GM04503 (cell line): ENCODE results near the gene AKR1C3.
"Not testable (repeated sequence)": the region's sequence is repeated elsewhere in the genome, so short reads cannot be mapped to it uniquely, and the experiment has no call there.

ENCODE experiments used
- DNase-seq: peaks from one replicate; pipeline ENCODE4 v3.0.0-alpha.2; 2012; ENCODE audit warnings: low read depth

The AKR1C3 gene

DNA sequence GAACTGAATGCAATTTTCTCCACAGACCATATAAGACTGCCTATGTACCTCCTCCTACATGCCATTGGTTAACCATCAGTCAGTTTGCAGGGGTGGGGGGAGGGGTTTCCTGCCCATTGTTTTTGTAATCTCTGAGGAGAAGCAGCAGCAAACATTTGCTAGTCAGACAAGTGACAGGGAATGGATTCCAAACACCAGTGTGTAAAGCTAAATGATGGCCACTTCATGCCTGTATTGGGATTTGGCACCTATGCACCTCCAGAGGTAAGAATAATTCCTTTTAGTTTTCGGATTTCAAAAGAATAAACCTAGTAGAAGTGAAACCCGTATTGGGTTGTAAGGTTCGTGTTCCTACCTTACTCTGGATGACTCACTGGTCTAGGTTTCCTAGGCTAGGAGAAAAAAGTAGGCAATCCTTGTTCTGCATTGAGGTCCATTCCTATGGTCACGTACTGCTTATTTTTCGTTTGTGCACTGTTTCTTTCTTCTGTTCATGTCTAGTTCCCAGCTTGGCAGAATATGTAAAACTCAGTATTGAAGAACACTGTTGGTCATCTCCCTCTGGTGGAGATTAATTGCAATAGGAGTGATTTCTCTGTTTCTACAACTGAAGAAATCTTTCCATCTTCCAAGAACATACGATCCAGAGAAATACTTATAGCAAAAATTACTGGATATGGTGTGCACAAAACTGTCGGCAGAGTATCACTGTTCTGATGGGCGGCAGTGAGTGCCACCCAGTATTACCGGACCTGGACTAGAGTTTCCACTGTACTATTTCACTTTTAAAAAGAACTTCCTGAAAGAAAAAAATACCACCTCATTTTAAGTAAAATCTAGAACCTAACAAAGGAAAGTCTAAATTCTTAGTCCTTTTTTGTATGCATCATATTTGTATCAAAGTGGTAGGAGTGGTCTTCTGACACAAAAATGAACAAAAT is at the start of gene AKR1C3:
Gene AKR1C3 (plus strand): TSS at position 150 of the 941 bp plus-strand sequence. CDS start 31 bp downstream, at position 181.
- DNase-seq = no peak

DNA sequence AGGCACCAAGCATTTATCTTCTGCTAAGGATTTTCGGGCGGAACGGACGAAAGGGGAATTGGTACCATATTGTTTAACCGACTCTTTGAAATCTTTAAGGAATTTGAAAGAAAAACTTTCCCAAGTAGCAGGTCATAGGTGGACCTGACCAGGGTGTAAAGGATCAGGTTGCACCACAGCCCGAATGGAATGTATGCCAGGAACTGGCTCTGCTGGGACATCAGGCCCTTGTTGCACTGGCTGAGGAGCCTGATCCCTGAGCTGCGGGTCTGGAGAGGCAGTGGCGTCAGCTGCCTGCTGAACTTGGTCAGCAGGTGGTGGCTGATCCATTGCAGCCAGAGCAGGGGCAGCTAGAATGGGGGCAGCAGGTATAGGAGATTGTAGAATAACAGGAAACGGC is 49.1 kb upstream of the AKR1C3 start:
- DNase-seq = no peak

DNA sequence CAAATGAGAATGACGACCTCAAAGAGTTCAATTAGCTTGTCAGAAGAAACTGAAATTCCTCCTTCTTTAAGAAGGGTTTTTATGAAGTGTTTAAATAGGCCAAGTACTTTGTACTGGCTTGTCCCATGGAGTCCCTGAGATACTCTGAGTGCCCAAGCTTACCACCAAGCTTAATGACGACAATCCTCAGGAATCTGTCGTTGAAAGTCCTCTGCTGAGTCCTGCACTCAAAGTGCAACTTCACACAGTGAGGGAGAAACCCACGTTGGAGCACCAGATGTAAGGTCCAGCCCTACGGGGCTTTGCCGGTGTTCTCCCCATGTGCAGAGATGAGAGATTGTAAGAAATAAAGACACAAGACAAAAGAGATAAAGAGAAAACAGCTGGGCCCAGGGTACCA is 47.8 kb upstream of the AKR1C3 start:
- DNase-seq = no peak

DNA sequence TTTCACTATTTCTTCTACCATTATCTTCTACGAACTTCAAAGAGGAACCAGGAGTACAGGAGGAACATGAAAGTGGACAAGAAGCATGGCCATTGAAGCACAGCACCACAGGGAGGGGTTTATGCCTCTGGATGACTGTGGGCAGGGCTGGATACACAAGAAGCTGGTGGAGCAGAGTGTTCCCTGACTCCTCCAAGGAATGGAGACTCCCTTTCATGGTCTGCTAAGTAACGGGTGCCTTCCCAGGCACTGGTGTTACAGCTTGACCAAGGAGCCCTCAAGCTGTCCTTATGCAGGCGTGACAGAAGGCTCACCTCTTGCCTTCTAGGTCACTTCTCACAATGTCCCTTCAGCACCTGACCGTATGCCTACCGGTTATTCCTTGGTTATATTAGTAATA is 47.2 kb upstream of the AKR1C3 start:
- not testable (repeated sequence) for DNase-seq

DNA sequence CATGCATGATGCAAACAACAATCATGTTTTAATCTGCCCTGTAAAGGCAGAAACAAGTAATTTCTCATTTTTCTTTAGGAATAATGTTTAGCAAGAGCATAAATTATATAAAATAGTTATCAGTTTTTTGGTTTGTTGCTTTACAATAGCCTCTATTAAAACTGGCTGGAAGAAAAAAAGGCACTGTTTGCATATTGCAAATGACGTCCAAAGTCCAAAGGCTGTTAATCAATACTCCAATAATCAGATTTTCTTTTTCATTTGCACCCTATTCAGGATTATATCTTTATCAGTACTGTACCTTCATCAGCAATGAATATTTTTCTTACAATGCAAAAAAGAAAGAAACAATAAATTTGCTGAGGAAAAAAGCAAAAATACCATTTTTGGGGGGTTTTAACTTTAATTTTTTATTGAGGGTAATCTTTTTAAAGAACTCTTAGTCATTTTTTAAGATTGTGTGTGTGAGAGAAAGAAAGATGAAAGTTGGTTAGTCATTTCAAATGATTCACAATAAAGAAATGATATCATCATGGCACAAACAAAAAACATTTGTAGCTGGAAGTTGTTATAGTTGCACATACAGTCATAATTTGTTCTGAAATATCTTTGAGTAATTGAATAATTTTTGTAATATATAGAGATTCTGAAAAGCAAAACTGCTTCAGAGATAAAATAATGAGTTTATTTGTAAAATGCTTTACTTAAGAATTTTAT is 46.1 kb upstream of the AKR1C3 start:
- no peak for DNase-seq

DNA sequence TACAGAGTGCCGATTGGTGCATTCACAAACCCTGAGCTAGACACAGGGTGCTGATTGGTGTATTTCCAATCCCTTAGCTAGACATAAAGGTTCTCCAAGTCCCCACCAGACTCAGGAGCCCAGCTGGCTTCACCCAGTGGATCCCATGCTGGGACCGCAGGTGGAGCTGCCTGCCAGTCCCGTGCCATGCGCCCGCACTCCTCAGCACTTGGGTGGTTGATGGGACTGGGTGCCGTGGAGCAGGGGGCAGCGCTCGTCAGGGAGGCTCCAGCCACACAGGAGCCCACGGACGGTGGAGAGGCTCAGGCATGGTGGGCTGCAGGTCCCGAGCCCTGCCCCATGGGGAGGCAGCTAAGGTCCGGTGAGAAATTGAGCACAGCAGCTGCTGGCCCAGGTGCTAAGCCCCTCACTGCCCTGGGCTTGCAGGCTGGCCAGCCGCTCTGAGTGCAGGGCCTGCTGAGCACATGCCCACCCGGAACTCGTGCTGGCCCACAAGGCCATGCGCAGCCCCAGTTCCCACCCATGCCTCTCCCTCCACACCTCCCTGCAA is 41.2 kb upstream of the AKR1C3 start:
- DNase-seq = not testable (repeated sequence)

DNA sequence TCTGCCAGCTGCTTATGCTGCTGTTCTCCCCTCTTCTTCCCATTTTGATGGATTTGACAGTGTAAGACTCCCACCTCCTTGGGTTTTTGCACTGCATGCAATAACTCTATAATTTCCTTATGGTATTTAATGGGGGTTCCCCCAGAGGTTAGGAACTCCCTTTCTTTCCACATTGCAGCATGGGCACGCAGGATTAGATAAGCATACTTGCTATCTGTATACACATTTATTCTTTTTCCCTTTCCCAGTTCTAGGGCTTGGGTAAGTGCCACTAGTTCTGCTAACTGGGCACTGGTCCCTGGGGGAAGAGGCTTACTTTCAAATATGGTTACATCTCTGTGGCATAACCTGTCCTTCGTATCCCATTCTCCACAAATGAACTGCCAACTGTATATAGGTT is 39.4 kb upstream of the AKR1C3 start:
- not testable (repeated sequence) for DNase-seq

DNA sequence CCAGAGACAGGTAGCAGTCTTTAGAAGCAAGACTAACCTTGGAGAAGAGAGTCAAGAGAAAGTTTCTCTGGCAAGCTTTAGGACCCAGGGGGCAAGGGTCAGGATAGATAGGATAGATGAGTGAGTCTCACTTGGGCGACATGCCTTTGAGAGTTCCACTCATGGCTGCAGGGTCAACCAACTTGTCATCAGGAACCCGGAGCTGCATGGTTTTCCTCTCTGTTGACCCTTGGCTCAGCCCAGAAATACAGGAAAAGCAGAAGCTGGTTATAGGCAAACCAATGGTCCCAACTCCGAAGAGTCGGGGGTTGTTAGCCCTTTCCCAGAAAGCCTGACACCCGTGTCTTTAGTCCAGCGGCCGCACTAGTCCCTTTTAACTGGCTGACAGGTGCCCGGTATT is 34.9 kb upstream of the AKR1C3 start:
- DNase-seq = not testable (repeated sequence)

DNA sequence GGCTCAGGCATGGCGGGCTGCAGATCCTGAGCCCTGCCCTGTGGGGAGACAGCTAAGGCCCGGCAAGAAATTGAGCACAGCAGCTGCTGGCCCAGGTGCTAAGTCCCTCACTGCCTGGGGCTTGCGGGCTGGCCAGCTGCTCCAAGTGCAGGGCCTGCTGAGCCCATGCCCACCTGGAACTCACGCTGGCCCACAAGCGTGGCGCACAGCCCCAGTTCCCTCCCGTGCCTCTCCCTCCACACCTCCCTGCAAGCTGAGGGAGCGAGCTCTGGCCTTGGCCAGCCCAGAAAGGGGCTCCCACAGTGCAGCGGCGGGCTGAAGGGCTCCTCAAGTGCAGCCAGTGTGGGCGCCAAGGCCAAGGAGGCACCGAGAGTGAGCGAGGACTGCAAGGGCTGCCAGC is 33.4 kb upstream of the AKR1C3 start:
- not testable (repeated sequence) for DNase-seq

DNA sequence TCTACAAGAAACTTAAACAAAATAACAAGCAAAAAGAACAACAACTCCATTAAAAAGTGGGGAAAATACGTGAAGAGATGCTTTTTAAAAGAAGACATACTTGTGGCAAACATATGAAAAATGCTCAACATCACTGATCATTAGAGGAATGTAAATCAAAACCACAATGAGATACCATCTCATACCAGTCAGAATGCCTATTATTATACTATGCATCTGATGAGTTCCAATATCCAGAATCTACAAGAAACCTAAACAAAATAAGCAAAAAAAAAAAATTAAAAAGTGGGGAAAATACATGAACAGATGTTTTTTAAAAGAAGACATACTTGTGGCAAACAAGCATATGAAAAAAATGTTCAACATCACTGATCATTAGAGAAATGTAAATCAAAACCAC is 29.6 kb upstream of the AKR1C3 start:
- DNase-seq = no peak

DNA sequence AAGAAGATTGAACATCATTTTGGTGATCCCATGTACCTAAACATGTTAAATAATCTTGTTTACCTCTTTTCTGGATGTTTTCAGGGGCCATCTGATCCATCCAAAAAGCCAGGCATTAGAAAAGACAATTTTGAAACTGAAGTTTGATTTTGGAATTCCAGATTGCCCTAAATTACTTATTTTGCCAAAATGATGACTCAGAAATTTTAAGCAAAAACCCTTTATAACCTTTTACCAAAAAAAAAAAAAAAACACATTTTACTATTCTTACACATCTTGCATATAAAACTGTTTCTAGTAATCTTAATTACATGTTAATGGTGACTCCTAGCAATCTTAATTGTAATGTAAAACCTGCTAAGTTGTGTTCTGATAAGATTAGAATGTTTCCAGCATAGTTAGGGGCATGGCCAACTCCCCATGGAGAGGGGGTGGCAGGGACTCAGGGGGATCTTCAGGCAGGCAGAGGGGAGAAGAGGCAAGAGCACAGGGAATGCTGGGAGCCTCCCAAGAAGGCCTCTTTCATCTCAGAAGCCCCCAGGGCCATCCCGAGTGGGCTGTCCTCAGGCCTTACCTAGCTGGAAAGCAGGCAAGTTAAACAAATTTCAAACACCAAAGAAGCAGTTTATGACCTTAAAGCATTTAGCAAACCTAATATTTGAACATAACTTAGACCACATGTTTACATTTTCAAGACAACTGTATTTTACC is 25.8 kb upstream of the AKR1C3 start:
- DNase-seq = no peak

DNA sequence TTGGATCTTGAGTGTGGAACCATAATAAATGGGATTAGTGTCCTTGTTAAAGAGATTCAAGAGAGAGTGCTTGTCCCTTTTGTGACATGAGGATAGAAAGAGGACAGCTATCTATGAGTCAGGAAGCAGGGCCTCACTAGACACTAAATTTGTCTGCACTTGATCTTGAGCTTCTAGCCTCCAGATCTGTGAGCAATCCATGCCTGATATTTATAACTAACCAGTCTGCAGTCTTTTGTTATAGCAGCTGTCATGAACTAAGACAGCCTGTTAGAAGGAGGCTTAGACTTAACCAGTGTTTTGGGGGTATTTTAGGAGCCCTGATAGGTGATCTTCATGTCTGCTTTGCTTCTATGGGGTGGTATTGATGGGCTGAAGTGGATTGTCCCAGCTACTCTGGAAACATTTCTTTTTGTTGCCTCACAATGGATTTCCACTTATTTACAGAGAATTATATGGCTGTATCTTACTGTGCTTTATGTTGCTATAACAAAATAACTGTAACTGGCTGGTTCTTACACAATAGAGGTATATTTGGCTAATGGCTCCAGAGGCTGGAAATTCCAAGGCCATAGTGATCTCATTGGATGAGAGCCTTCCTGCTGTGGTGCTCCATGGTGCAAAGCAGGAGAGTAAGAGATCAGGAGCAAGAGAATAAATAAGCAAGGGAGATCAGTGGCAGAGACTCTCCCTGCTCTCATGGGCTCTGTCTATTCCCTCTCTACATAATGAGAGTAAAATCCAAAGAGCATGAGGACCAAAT is 23.4 kb upstream of the AKR1C3 start:
- peak; percentile 48 for DNase-seq

DNA sequence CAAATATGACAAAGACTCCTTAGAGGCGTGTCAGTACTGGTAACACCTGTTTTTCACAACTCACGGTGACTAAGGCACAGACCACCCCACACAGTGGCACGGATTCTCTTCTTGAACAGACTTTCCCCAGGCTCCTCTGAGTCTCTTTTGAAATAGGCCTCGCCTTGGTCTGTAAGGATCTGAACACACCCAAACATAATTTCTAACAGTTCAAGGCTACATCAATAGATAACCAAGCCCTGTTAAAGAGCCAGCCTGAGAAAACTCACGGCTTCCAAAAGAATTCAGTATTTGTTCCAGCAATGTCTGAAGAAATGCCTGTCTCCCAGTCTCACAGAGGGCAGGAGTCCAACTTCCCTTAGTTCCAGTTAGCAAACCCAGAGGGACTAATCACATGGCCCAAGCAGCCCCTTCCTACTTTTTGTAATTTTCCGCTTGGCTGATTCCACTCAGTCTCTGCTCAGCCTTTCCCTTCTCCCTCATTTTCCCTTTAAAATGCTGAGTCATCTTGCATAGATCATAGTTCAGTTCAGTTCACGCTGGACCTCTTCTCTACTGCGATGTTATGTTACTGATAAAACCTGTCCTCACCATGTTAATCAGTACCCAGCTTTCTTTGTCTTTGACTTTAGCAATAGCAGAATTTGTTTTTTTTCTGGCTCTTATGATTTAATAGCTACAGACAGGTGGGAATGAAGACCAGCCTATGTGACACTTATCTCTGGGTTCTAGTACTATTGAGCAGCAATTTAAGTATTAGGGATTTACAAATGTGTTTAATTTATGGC is 22.6 kb upstream of the AKR1C3 start:
- DNase-seq = peak; percentile 95

DNA sequence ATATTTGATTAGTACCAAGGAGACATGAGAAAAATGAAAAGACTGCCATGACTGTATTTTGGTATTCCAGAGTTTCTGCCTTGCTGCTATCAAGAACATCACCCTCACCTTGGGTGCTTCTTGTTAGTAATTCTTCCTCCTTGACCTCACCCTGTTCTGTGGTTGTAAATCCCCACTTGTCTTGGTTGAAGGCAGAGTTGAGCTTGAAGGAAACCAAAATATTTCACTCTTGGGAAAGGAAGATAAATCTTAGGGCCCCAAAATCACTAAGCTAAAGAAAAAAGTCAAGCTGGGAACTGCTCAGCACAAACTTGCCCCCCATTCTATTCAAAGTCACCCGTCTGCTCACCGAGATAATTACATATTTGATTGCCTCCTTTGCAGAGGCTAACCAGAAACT is 20.6 kb upstream of the AKR1C3 start:
- no peak for DNase-seq

DNA sequence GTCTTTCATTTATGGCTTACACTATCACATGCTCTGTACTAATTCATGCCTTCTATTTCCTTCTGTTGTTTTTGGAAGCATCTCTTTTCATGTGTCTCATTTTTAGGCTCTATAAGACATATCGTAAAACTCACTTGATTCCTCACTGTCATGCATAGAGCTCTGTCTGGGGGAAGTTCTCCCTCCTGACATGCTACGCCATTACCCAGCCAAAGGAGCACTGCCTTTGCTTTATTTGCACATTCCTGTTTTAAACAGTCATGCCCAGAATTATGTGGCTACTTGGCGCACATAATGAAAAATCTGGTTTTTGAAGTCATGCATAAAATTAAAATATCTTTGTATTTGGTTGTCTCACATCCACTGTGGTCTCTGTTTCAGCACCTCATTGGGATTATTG is 17.6 kb upstream of the AKR1C3 start:
- DNase-seq = peak; percentile 51

DNA sequence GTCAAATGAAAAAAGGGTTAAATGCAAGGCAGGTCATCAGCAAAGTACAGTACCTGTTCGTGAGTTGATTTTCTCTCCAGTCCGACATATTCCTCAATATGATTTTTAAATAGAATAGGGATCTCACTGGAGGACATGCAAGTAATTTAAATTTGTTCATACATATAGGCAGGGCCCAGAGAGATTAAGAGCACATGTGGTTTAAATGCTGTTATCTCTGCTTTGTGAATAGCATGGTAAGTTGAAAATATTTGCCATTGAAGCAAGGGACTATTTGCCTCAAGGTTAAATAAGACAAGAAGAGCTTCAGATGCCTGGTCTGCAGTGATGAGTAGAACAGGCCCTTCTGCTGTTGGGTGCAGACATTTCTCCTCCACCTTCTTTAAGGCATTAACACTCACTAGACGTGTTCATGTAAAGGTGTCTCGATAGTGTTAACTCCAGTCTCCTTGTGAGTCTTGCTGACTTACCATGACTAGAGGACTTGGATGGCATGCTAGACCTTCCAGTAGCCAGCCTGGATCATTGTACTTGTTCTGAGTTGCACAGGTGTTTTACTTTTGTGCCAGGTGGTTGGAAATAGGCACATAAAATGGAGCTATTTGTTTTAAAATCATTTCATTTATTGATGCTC is 15.6 kb upstream of the AKR1C3 start:
- DNase-seq = no peak

DNA sequence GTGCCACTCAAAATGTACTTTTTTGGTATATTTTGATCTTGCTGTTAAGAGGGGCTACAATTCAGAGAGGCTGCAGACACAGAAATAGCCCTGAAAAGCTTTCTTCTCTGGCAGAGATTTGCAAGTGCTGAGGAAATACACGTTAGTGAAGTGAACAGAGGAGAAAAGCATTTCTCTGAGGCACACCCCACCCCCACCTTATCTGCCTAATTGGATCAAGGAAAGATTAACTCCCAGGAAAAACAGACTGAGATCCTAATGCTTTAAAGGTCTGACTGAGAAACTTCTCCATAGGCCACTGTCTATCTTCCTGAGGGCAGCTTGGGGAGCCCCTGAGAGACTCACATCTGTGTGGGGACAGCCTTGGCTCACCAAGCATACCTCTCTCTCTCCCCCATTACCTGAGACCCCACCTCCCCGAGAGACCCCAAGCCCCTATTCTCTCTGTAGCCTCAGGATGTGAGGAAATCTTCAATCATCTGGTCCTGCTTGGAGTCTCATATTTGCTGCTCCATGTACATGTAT is 14.8 kb upstream of the AKR1C3 start:
- DNase-seq = no peak

DNA sequence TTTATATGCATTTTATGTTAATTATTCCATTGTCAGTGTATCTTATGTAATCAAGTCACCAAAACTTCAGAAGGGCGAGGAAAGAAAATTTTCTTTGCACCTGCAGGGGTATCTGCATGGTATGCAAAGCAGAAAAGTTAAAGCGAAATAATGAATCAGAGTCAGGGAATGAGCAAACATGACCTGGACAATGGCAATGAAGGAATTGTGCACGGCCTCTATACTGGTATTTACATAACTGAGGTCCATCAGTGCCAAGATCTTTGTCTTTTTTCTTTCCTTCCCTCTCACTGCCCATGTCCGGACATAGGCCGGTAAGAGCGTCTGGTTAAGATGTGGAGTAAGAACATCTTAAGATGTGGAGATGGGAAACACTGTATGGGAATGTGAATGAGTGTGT is 14.4 kb upstream of the AKR1C3 start:
- DNase-seq = no peak

DNA sequence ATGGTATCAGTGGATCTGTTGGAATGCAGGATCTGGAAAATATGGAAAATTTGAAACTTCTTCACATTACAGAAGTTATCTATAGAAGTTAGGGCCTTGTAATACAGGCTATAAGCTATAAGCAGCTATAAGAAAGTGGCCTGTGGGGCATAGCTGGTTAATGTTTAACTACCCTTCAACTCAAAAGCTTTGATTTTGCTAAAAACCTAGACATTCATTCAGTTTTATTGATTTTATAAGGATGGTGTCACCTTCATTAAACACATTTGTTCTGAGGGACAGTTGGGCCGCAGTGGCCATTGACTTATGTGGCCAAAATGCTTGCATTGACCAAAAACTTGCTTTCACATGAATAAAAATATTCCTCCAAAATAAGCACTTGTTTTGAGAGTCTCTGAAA is 13.1 kb upstream of the AKR1C3 start:
- DNase-seq = no peak

DNA sequence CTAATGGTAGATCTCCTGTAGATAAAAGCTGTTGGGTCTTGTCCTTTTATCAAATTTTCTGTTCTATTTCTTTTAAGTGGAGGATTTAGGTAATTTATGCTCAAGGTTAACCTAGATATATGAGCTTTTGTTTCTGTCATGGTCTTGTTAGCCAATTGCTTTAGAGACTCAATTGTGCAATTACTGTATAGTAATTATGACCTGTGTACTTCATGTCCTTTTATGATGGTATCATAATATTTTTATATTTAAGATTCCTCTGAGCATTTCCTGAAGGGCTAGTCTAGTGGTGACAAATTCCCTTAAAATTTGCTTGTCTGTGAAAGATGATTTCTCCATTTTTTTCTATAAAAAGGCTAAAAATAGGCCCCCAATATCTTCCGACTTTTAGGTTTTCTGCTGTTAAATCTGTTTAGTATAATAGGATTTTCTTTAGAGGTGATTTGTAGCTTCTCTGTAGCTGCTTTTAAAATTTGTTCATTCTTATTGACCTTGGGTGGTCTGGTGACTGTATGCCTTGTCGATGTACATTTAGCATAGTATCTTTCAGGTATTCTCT is 5.4 kb upstream of the AKR1C3 start:
- DNase-seq = no peak
